ENCODE measurements around the gene VIPR1. TPM values are rescaled to one million over a fixed set of nuclear protein-coding genes. Genes with fewer than 3 reads are reported as not detected.

Gene VIPR1
- total RNA-seq, 2 donors from 2014 or later = 98.5 to 226 TPM

DNA sequence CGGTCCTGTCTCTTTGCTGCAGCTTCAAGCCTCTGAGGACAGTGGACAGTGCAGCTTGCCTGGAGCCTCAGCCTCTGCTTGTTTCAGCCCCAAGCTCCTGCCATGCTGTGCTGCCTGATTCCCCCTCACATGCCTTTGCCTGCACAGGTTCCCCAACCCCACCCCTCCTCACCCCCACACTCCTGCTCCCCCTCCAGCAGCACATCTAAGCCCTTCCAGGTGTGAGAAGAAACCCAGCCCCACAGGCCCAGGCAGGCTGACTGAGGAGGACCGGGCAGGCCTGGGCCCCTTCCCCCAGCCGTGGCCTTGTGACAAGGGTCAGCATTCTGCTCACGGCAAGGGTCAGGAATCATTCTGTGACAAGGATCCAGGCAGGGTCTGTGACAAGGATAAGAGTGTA is 22.8 kb downstream of the VIPR1 start:
- no peaks in the 10 kb centered on the region for H3K4me1 ChIP-seq (replicated peaks)
- WGBS = 67% methylated on average over 4 of the region's 4 CpGs
- H3K27ac ChIP-seq = no peak overlapping the region
- no peak for TF ChIP-seq POLR2AphosphoS5 (IDR thresholded peaks at IDR 0.05)
- TF ChIP-seq, protein P1, sequence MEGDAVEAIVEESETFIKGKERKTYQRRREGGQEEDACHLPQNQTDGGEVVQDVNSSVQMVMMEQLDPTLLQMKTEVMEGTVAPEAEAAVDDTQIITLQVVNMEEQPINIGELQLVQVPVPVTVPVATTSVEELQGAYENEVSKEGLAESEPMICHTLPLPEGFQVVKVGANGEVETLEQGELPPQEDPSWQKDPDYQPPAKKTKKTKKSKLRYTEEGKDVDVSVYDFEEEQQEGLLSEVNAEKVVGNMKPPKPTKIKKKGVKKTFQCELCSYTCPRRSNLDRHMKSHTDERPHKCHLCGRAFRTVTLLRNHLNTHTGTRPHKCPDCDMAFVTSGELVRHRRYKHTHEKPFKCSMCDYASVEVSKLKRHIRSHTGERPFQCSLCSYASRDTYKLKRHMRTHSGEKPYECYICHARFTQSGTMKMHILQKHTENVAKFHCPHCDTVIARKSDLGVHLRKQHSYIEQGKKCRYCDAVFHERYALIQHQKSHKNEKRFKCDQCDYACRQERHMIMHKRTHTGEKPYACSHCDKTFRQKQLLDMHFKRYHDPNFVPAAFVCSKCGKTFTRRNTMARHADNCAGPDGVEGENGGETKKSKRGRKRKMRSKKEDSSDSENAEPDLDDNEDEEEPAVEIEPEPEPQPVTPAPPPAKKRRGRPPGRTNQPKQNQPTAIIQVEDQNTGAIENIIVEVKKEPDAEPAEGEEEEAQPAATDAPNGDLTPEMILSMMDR (IDR thresholded peaks at IDR 0.05) = no peak
- no peak for TF ChIP-seq POLR2A (IDR thresholded peaks at IDR 0.05)
- no peaks in the 10 kb centered on the region for H3K36me3 ChIP-seq
- H3K27me3 ChIP-seq (replicated peaks; ENCODE audit: insufficient read depth) = no peaks in the 10 kb centered on the region
- intact Hi-C loops (cut with DNase I) = no loop called here
- no peaks in the 10 kb centered on the region for H3K9me3 ChIP-seq
- H3K4me3 ChIP-seq = no peak overlapping the region
- DNase-seq (ENCODE audit: low spot score) = no peak

GRCh38 chr3:42525736-42526345 is 23.4 kb downstream of the VIPR1 start:
- TF ChIP-seq POLR2A (IDR thresholded peaks at IDR 0.05) = no peak
- no peak for TF ChIP-seq POLR2AphosphoS5 (IDR thresholded peaks at IDR 0.05)
- TF ChIP-seq, protein P1 (IDR thresholded peaks at IDR 0.05) = no peak

GRCh38 chr3:42526616-42527367 is 24.3 kb downstream of the VIPR1 start:
- Histone ChIP-seq H3K36me3 (no peaks in the 10 kb centered on the region), H3K4me1 (replicated peaks) (no peaks in the 10 kb centered on the region), H3K27ac (no peak overlapping the region), H3K9me3 (no peaks in the 10 kb centered on the region), H3K4me3 (no peak overlapping the region), H3K27me3 (replicated peaks; ENCODE audit: insufficient read depth) (no peaks in the 10 kb centered on the region)
- intact Hi-C loops (cut with DNase I) = no loop called here
- WGBS = 78% methylated on average over 15 of the region's 15 CpGs
- no peak for TF ChIP-seq POLR2AphosphoS5 (IDR thresholded peaks at IDR 0.05)
- TF ChIP-seq, protein P1 (IDR thresholded peaks at IDR 0.05) = no peak
- no peak for TF ChIP-seq POLR2A (IDR thresholded peaks at IDR 0.05)
- no peak for DNase-seq (ENCODE audit: low spot score)

More at GRCh38 chr3:42525736-42526345, 23.4 kb downstream of the VIPR1 start:
- Histone ChIP-seq H3K36me3 (no peaks in the 10 kb centered on the region), H3K9me3 (no peaks in the 10 kb centered on the region), H3K4me3 (no peak overlapping the region), H3K4me1 (replicated peaks) (no peaks in the 10 kb centered on the region), H3K27me3 (replicated peaks; ENCODE audit: insufficient read depth) (no peaks in the 10 kb centered on the region), H3K27ac (no peak overlapping the region)
- DNase-seq (ENCODE audit: low spot score) = no peak
- 69% methylated on average over 11 of the region's 13 CpGs for WGBS
- intact Hi-C loops (cut with DNase I) = no loop called here

GRCh38 chr3:42527368-42527917 is 25.0 kb downstream of the VIPR1 start:
- TF ChIP-seq, protein P1 (IDR thresholded peaks at IDR 0.05) = no peak
- TF ChIP-seq POLR2A (IDR thresholded peaks at IDR 0.05) (no peak), POLR2AphosphoS5 (IDR thresholded peaks at IDR 0.05) (no peak)

More at GRCh38 chr3:42527368-42527917, 25.0 kb downstream of the VIPR1 start:
- H3K36me3 ChIP-seq = no peaks in the 10 kb centered on the region
- H3K9me3 ChIP-seq = no peaks in the 10 kb centered on the region
- DNase-seq (ENCODE audit: low spot score) = no peak
- no peaks in the 10 kb centered on the region for H3K27me3 ChIP-seq (replicated peaks; ENCODE audit: insufficient read depth)
- 95% methylated on average over 10 of the region's 11 CpGs for WGBS
- no peaks in the 10 kb centered on the region for H3K4me1 ChIP-seq (replicated peaks)
- no peak overlapping the region for H3K27ac ChIP-seq
- H3K4me3 ChIP-seq = no peak overlapping the region
- intact Hi-C loops (cut with DNase I) = no loop called here
